ENCODE results near the gene MCCD1. TPM values are rescaled to one million over a fixed set of nuclear protein-coding genes. Genes with fewer than 3 reads are reported as not detected.
"Not testable (repeated sequence)": the region's sequence is repeated elsewhere in the genome, so short reads cannot be mapped to it uniquely, and the experiment has no call there.

The MCCD1 gene
- total and polyA plus RNA-seq, 4 donors = not detected

GRCh38 chr6:31502586-31502985 lies 26.2 kb upstream of the MCCD1 start:
- Histone ChIP-seq H3K9ac (ENCODE audit: insufficient read depth in 1 of 2, low read length in 2 of 2) (no peak overlapping the region), H3K4me3 (no peak overlapping the region), H3K4me1 (ENCODE audit: control insufficient read depth in 5 of 5, insufficient read depth in 5 of 5, low read length in 5 of 5) (peaks cover 0 to 7% (median 2%) of the 10 kb centered on the region in 5 donors), H3K27ac (ENCODE audit: low read depth in 1 of 2, low read length in 1 of 2) (no peak overlapping the region), H3K36me3 (ENCODE audit: control insufficient read depth in 4 of 4, insufficient read depth in 4 of 4, low read length in 4 of 4) (peaks cover 0 to 14% (median 0%) of the 10 kb centered on the region in 4 donors), H3K27me3 (ENCODE audit: control insufficient read depth in 3 of 3, insufficient read depth in 3 of 3, low read length in 2 of 3) (peaks cover 0 to 60% (median 14%) of the 10 kb centered on the region in 3 donors), H3K9me3 (ENCODE audit: control insufficient read depth in 4 of 4, insufficient read depth in 3 of 4, low read length in 3 of 4) (no peaks in the 10 kb centered on the region)
- ATAC-seq (ENCODE audit: insufficient read depth, low FRiP score) (no peak), DNase-seq (no peak)
- TF ChIP-seq CTCF (IDR thresholded peaks at IDR 0.05; ENCODE audit: control extremely low read depth, extremely low read depth) = no peak

GRCh38 chr6:31509036-31509435 lies 19.7 kb upstream of the MCCD1 start:
- not testable (repeated sequence) for H3K9me3 ChIP-seq (ENCODE audit: control insufficient read depth in 4 of 4, insufficient read depth in 3 of 4, low read length in 3 of 4); H3K4me1 ChIP-seq (ENCODE audit: control insufficient read depth in 5 of 5, insufficient read depth in 5 of 5, low read length in 5 of 5); DNase-seq; H3K27me3 ChIP-seq (ENCODE audit: control insufficient read depth in 3 of 3, insufficient read depth in 3 of 3, low read length in 2 of 3); H3K4me3 ChIP-seq; H3K9ac ChIP-seq (ENCODE audit: insufficient read depth in 1 of 2, low read length in 2 of 2); ATAC-seq (ENCODE audit: insufficient read depth, low FRiP score); H3K27ac ChIP-seq (ENCODE audit: low read depth in 1 of 2, low read length in 1 of 2)
- WGBS, 2 donors = 43 to 48% methylated on average over 2 of the region's 2 CpGs
- peaks cover 0 to 28% (median 0%) of the 10 kb centered on the region in 4 donors for H3K36me3 ChIP-seq (ENCODE audit: control insufficient read depth in 4 of 4, insufficient read depth in 4 of 4, low read length in 4 of 4)

GRCh38 chr6:31510007-31510406 lies 18.8 kb upstream of the MCCD1 start:
- no peaks in the 10 kb centered on the region for H3K4me1 ChIP-seq (ENCODE audit: control insufficient read depth in 5 of 5, insufficient read depth in 5 of 5, low read length in 5 of 5)
- TF ChIP-seq CTCF (IDR thresholded peaks at IDR 0.05; ENCODE audit: control extremely low read depth, extremely low read depth) = no peak
- ATAC-seq (ENCODE audit: insufficient read depth, low FRiP score) (no peak), DNase-seq (no peak)
- no peak overlapping the region for H3K9ac ChIP-seq (ENCODE audit: insufficient read depth in 1 of 2, low read length in 2 of 2)
- H3K9me3 ChIP-seq (ENCODE audit: control insufficient read depth in 4 of 4, insufficient read depth in 3 of 4, low read length in 3 of 4) = no peaks in the 10 kb centered on the region
- H3K36me3 ChIP-seq (ENCODE audit: control insufficient read depth in 4 of 4, insufficient read depth in 4 of 4, low read length in 4 of 4) = peaks cover 0 to 28% (median 0%) of the 10 kb centered on the region in 4 donors
- H3K4me3 ChIP-seq = no peak overlapping the region
- 66 to 74% methylated on average over 4 of the region's 4 CpGs for WGBS, 2 donors
- peaks cover 0 to 8% (median 0%) of the 10 kb centered on the region in 3 donors for H3K27me3 ChIP-seq (ENCODE audit: control insufficient read depth in 3 of 3, insufficient read depth in 3 of 3, low read length in 2 of 3)
- H3K27ac ChIP-seq (ENCODE audit: low read depth in 1 of 2, low read length in 1 of 2) = no peak overlapping the region

GRCh38 chr6:31513456-31514165 lies 15.2 kb upstream of the MCCD1 start:
- peaks cover 0 to 2% (median 0%) of the 10 kb centered on the region in 3 donors for H3K27me3 ChIP-seq (ENCODE audit: control insufficient read depth in 3 of 3, insufficient read depth in 3 of 3, low read length in 2 of 3)
- DNase-seq (no peak), ATAC-seq (ENCODE audit: insufficient read depth, low FRiP score) (no peak)
- no peak overlapping the region for H3K4me3 ChIP-seq
- no peaks in the 10 kb centered on the region for H3K9me3 ChIP-seq (ENCODE audit: control insufficient read depth in 4 of 4, insufficient read depth in 3 of 4, low read length in 3 of 4)
- no peaks in the 10 kb centered on the region for H3K4me1 ChIP-seq (ENCODE audit: control insufficient read depth in 5 of 5, insufficient read depth in 5 of 5, low read length in 5 of 5)
- TF ChIP-seq CTCF (IDR thresholded peaks at IDR 0.05; ENCODE audit: control extremely low read depth, extremely low read depth) = no peak
- no peak overlapping the region for H3K9ac ChIP-seq (ENCODE audit: insufficient read depth in 1 of 2, low read length in 2 of 2)
- H3K36me3 ChIP-seq (ENCODE audit: control insufficient read depth in 4 of 4, insufficient read depth in 4 of 4, low read length in 4 of 4) = peaks cover 0 to 6% (median 0%) of the 10 kb centered on the region in 4 donors
- WGBS, 2 donors = 64 to 71% methylated on average over 5 of the region's 5 CpGs
- no peak overlapping the region for H3K27ac ChIP-seq (ENCODE audit: low read depth in 1 of 2, low read length in 1 of 2)

Data from lung (tissue), 12 donors.